TTC549 (cell line): ENCODE results near the gene GIMAP5.
"Not testable (repeated sequence)": the region's sequence is repeated elsewhere in the genome, so short reads cannot be mapped to it uniquely, and the experiment has no call there.

ENCODE experiments used
- FAIRE-seq: peaks from 2 replicates; lab custom pipeline; 2012; peaks lifted over from hg19 to GRCh38; lab: Jason Lieb, UNC

Gene GIMAP5

GRCh38 chr7:150774131-150774530, 36.9 kb downstream of the GIMAP5 start:
- FAIRE-seq: not testable (repeated sequence)

- FAIRE-seq: no peak
Observed at GRCh38 chr7:150778014-150778737, 41.0 kb downstream of the GIMAP5 start.

GRCh38 chr7:150778738-150779301, 41.6 kb downstream of the GIMAP5 start:
- peak; percentile 42 for FAIRE-seq

GRCh38 chr7:150780292-150780691, 43.1 kb downstream of the GIMAP5 start:
- no peak for FAIRE-seq

- FAIRE-seq: no peak
Observed at GRCh38 chr7:150781103-150781502, 43.9 kb downstream of the GIMAP5 start.

- FAIRE-seq: no peak
Observed at GRCh38 chr7:150781961-150782360, 44.7 kb downstream of the GIMAP5 start.

GRCh38 chr7:150784120-150784736, 47.0 kb downstream of the GIMAP5 start:
- FAIRE-seq: no peak

- no peak for FAIRE-seq
Observed at GRCh38 chr7:150784954-150785353, 47.7 kb downstream of the GIMAP5 start.

- FAIRE-seq: no peak
Observed at GRCh38 chr7:150787321-150788281, 50.4 kb downstream of the GIMAP5 start.

- no peak for FAIRE-seq
Observed at GRCh38 chr7:150788474-150789269, 51.5 kb downstream of the GIMAP5 start.

- FAIRE-seq: no peak
Observed at GRCh38 chr7:150790416-150791075, 53.3 kb downstream of the GIMAP5 start.

- no peak for FAIRE-seq
Observed at GRCh38 chr7:150791304-150791703, 54.1 kb downstream of the GIMAP5 start.

GRCh38 chr7:150791746-150792452, 54.7 kb downstream of the GIMAP5 start:
- FAIRE-seq: no peak
